Ramos (cell line): ENCODE data around the gene TADA2A.
"Not testable (repeated sequence)": the region's sequence is repeated elsewhere in the genome, so short reads cannot be mapped to it uniquely, and the experiment has no call there.

Source experiments
- in situ Hi-C: fragments of 300-500 bp; cut with MboI; formaldehyde crosslinking; loops from one replicate; pipeline ENCODE4 v1.14.3; 2022; ENCODE audit warnings: low sequenced_read_pairs; ENCODE audit not compliant: unreplicated experiment

The TADA2A gene

GRCh38 chr17:37393352-37393751 is 13.3 kb upstream of the TADA2A start:
- in situ Hi-C loops, result loop anchor here (25.0 kb wide), 1 partner anchor 781 kb away; the partner anchor contains the start of gene MRM1

GRCh38 chr17:37399265-37399803 is 7.4 kb upstream of the TADA2A start:
- in situ Hi-C loops, result loop anchor here (25.0 kb wide), 1 partner anchor 787 kb away; the partner anchor contains the start of gene MRM1

GRCh38 chr17:37400505-37400904 is 6.2 kb upstream of the TADA2A start:
- in situ Hi-C loops, result no loop called here

DNA sequence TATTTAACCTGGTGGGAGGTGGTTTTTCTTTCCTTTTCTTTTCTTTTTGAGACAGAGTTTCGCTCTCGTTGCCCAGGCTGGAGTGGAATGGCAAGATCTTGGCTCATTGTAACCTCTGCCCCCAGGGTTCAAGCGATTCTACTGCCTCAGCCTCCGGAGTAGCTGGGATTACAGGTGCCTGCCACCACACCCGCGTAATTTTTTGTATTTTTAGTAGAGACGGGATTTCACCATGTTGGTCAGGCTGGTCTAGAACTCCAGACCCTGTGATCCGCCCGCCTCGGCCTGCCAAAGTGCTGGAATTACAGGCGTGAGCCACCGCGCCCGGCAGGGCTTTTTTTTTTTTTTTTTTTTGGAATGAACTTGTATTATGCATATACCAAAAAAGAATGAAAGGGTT is 1.2 kb upstream of the TADA2A start:
- in situ Hi-C loops, result not testable (repeated sequence)

DNA sequence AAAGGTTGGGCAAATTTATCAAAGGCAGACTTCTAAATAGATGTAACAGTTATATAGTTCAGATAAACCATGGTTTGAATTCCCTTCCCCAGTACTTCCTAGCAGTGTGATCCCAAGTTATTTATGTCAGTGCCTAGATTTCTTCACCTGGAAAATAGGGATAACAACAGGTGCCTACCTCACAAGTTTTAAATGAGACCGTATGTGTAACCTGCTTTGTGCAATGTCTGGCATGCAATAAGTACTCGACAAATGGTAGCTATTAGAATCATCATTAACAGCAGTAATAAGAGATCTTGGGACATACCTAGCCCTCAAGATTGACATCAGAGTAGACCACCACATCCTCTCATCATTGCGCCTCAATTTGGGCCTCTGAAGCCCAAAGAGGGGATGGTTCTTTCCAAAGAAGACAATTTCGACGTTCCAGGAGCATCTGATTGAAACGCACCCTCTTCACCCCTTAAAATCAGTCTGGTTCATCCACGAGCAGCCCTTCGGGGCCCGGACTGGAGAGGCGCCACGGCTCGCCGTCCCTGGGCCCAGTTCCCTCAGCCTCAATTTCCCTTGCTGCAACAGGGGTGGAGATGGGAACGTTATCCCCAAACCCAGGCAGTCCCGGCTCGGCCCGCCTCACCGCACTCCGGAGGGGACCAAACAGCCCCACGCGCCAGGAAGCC is 591 bp upstream of the TADA2A start:
- in situ Hi-C loops, result no loop called here

DNA sequence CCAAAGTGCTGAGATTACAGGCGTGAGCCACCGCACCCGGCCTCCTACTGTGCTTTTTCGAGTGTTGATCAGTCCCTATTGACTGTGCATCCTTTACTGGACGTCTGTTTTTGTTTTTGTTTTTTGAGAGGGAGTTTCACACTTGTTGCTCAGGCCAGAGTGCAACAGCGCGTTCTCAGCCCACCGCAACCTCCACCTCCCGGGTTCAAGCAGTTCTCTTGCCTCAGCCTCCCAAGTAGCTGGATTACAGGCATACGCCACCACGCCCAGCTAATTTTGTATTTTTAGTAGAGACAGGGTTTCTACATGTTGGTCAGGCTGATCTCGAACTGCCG is 1.4 kb downstream of the TADA2A start:
- in situ Hi-C loops, result not testable (repeated sequence)

GRCh38 chr17:37410357-37410756 is 3.7 kb downstream of the TADA2A start:
- in situ Hi-C loops, result no loop called here

DNA sequence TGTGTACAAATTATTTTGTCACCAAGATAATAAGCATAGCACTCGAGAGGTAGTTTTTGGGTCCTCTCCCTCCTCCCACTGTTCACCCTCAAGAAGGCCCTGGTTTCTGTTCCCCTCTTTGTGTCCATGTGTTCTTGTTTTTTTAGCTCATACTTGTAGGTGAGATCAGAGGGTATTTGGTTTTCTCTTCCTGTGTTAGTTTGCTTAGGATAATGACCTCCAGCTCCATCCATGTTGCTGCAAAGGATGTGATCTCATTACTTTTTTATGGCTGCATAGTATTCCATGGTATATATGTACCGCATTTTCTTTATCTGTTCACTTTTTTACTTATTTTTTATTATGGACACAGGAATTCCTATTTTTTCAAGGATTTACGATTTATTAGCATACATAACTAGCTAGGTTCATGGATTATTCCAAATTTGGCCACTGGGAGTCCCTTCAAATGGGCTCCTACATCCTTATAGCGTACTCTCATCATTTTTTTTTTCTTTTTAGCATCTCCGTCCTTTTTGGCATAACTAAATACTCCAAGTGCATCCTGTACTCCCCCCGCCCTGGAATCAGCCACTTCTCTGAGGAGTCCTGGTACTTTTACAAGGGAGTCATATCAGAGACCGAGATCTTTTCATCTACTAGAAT is 7.3 kb downstream of the TADA2A start:
- in situ Hi-C loops, result no loop called here

DNA sequence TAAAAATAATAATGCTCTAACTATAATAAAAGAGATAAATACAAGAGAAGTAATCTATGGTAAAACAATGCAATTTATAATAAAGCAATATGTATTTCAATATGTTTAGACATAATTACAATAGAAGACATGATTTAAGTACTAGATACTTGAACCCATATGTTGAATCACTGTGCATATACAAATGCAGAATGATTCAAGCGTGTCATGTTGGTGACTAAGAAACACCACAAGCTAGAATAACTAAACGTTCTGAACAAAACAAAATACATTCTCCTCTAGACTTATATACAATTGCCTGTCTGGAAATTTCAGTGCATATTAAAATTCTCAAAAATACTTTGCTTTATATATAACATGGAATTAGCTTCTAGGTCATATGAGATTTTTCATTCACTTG is 11.2 kb downstream of the TADA2A start:
- in situ Hi-C loops, result no loop called here

DNA sequence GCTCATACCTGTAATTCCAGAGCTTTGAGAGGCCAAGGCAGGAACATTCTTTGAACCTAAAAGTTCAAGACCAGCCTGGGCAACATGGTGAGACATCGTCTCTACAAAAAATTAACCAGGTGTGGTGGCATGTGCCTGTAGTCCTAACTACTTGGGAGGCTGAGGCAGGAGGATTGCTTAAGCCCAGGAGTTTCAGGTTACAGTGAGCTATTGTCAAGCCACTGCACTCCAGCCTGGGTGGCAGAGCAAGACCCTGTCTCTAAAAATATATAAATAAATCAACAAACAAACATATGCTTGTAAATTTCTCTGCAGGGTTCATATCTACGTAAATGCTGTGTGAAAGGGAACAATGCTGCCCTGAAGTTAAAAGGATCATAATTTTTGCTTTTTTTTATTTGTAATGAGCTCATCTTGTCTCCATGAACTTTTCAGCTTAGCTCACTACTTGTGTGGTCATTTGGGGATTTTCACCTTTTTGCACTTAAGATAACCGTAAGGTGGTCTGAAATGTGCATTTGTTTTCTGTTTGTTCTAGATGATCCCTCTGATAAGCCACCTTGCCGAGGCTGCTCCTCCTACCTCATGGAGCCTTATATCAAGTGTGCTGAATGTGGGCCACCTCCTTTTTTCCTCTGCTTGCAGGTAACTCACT is 16.4 kb downstream of the TADA2A start:
- in situ Hi-C loops, result no loop called here

DNA sequence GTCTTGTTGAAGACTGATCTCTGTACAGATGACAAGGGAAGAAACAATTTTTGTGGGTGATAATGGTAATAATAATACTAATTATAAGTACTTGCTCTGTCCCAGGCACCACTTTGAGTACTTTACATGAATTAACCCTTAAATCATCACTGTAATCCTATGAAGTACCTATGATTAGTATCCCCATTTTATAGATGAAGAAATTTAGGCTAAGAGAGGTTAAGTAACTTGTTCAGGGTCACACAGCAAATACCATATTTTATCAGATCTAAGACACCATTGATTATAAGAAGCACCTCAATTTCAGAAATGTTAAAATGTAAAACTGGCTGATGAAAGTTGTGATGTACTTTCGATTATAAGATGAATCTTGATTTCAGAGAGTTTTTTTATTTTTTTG is 18.6 kb downstream of the TADA2A start:
- in situ Hi-C loops, result no loop called here

- in situ Hi-C loops, result no loop called here
Measured at GRCh38 chr17:37429039-37429438, 22.4 kb downstream of the TADA2A start.

DNA sequence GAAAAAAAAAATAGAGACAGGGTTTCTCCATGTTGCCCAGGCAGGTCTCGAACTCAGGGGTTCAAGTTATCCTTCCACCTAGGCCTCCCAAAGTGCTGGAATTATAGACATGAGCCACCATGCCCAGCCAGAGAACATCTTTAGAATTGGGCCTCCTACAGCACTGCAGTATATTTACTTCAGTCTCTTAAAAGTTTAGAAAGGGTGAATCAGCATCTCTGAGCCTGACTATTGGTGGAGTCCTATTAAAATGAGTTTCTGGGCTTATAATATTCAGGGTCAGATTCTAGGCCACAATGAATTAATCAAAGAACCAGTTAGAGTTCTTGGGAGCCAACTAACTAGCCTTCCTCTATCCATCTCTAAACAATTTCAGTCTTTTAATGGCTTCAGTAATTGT is 22.8 kb downstream of the TADA2A start:
- in situ Hi-C loops, result no loop called here

DNA sequence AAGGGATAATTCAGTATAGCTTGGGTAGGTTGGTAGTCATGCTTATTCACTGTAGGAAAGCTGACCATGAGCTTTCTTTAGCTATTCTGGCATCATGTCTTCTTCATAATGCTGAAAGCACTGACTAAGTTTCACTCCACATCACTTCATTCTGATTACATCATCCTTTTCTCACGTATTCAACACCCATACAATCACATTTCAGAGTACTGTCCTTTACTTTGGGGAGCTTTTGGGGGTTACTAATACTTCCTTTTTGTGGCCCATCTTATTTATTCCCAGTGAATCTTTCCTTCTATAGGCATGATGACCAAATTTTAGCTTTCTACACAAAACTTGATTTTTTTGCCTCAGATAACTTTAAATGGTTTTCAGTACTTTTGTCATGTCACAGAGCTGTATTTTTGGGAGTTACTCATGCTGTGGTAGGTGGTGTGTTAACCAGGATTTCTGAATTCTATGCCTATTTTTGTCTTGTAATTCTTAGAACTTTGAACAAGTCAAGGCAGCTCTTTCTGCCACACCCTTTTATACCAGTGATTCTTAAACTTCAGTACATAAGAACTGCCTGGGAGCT is 23.5 kb downstream of the TADA2A start:
- in situ Hi-C loops, result no loop called here

DNA sequence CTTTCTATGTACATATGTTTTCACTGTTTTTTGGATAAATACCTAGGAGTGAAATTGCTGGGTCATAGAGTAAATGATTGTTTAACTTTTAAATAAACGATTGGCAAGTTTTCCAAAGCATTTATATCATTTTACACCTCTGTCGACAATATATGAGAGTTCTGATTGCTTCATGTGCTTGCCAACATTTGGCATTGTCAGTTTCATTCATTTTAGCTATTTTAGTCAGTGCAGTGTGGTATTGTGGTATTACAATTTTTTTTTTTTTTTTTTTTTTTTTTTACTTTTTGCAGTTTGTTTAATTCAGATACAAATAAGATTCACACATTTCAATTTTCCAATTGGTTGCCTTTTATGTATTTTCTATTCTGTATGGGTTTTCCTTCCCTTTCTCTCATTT is 26.0 kb downstream of the TADA2A start:
- in situ Hi-C loops, result no loop called here

GRCh38 chr17:37438141-37438540 is 31.5 kb downstream of the TADA2A start:
- in situ Hi-C loops, result no loop called here

DNA sequence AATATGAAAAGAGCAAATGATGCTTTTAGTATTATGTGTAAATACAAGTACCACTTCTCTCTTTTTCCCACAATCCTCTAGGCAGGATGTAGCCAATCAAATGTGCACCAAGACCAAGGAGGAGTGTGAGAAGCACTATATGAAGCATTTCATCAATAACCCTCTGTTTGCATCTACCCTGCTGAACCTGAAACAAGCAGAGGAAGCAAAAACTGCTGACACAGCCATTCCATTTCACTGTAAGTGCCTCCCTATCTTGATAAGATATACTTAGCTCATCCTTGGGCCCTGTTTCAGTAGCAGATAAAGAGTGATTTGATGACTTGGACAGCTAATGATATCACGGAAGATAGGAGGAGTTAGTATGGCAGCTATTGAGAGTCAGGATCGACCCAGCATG is 33.7 kb downstream of the TADA2A start:
- in situ Hi-C loops, result no loop called here

- in situ Hi-C loops, result not testable (repeated sequence)
Measured at GRCh38 chr17:37441369-37442014, 34.8 kb downstream of the TADA2A start.

DNA sequence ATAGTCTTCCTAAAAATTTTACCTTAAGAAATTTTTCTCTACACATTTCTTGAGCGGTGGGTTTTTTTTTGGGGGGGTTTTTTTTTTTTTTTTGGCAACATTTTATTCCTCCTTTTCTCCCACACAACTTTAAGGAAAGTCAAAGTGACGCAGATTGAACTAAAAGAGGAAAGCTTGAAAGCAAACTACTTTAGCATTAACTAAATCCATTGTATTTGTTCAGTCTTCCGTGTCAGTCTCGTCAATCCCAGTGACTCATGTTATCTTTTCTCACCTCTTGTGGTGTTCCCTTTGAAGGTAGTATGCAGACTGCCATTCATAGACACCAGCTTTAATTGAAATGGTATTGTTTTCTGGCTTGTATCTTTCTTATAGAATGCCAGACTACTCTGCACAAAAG is 39.3 kb downstream of the TADA2A start:
- in situ Hi-C loops, result no loop called here

- in situ Hi-C loops, result no loop called here
Measured at GRCh38 chr17:37447641-37448040, 41.0 kb downstream of the TADA2A start.

GRCh38 chr17:37450112-37450511 is 43.4 kb downstream of the TADA2A start:
- in situ Hi-C loops, result no loop called here
